DOHH2 (cell line): ENCODE measurements around the gene PTCH1.

Source experiments
- H3F3A ChIP-seq: fragments of 200-600 bp; sonication (generic), shearing (Covaris generic); 2 replicates; pipeline ENCODE4 v1.6.0; 2016; ENCODE audit warnings: antibody characterized with exemption, mild to moderate bottlenecking; ENCODE audit not compliant: control insufficient read depth, insufficient read depth
- H3K27ac ChIP-seq: fragments of 200-600 bp; sonication (generic); 2 replicates; pipeline ENCODE4 v1.5.1; 2014; ENCODE audit warnings: low read depth, mild to moderate bottlenecking, low read length, moderate library complexity
- H3K27me3 ChIP-seq: fragments of 200-600 bp; sonication (generic); 2 replicates; pipeline ENCODE4 v1.6.1; 2014; ENCODE audit warnings: mild to moderate bottlenecking, low read length, mixed read lengths; ENCODE audit not compliant: control insufficient read depth
- H3K36me3 ChIP-seq: fragments of 200-600 bp; sonication (generic); 2 replicates; pipeline ENCODE4 v1.6.1; 2014; ENCODE audit warnings: mild to moderate bottlenecking, low read length, moderate library complexity, mixed read lengths; ENCODE audit not compliant: control insufficient read depth
- H3K4me1 ChIP-seq: fragments of 200-600 bp; sonication (generic); 2 replicates; pipeline ENCODE4 v1.6.1; 2014; ENCODE audit warnings: mild to moderate bottlenecking, low read length, mixed read lengths; ENCODE audit not compliant: control insufficient read depth
- H3K4me2 ChIP-seq: fragments of 200-600 bp; sonication (generic); 2 replicates; pipeline ENCODE4 v1.6.0; 2014; ENCODE audit warnings: mild to moderate bottlenecking, low read length, moderate library complexity
- H3K4me3 ChIP-seq: fragments of 200-600 bp; sonication (generic); 2 replicates; pipeline ENCODE4 v1.5.1; 2014; ENCODE audit warnings: mild to moderate bottlenecking, low read length, mixed read lengths
- H3K79me2 ChIP-seq: fragments of 200-600 bp; sonication (generic); 2 replicates; pipeline ENCODE4 v1.6.1; 2014; ENCODE audit warnings: mild to moderate bottlenecking, low read length, mixed read lengths; ENCODE audit not compliant: control insufficient read depth
- H3K9me2 ChIP-seq: fragments of 200-600 bp; sonication (generic); replicated peaks from 2 replicates; pipeline ENCODE4 v1.6.1; 2014; ENCODE audit warnings: mild to moderate bottlenecking, low read length, mixed read lengths; ENCODE audit not compliant: control insufficient read depth
- H3K9me3 ChIP-seq: fragments of 200-600 bp; sonication (generic); 2 replicates; pipeline ENCODE4 v1.6.1; 2014; ENCODE audit warnings: antibody characterized with exemption, low read length, mixed read lengths; ENCODE audit not compliant: control insufficient read depth, insufficient read depth
- H4K20me1 ChIP-seq: fragments of 200-600 bp; sonication (generic); 2 replicates; pipeline ENCODE4 v1.6.0; 2014; ENCODE audit warnings: low read depth, mild to moderate bottlenecking, antibody characterized with exemption, low read length, moderate library complexity; ENCODE audit not compliant: control insufficient read depth, insufficient read depth
- CTCF ChIP-seq: fragments of 200-600 bp; sonication (generic); IDR thresholded peaks from one replicate; pipeline ENCODE4 v1.5.1; 2014; ENCODE audit warnings: antibody characterized with exemption, mild to moderate bottlenecking, low read depth, low read length; ENCODE audit not compliant: poor library complexity, severe bottlenecking
- EZH2phosphoT487 ChIP-seq: fragments of 200-600 bp; sonication (generic); IDR thresholded peaks from 2 replicates; pipeline ENCODE4 v1.6.1; 2017; ENCODE audit warnings: borderline replicate concordance, mild to moderate bottlenecking, antibody characterized with exemption, low read length, moderate library complexity, mixed read lengths

Gene PTCH1

DNA sequence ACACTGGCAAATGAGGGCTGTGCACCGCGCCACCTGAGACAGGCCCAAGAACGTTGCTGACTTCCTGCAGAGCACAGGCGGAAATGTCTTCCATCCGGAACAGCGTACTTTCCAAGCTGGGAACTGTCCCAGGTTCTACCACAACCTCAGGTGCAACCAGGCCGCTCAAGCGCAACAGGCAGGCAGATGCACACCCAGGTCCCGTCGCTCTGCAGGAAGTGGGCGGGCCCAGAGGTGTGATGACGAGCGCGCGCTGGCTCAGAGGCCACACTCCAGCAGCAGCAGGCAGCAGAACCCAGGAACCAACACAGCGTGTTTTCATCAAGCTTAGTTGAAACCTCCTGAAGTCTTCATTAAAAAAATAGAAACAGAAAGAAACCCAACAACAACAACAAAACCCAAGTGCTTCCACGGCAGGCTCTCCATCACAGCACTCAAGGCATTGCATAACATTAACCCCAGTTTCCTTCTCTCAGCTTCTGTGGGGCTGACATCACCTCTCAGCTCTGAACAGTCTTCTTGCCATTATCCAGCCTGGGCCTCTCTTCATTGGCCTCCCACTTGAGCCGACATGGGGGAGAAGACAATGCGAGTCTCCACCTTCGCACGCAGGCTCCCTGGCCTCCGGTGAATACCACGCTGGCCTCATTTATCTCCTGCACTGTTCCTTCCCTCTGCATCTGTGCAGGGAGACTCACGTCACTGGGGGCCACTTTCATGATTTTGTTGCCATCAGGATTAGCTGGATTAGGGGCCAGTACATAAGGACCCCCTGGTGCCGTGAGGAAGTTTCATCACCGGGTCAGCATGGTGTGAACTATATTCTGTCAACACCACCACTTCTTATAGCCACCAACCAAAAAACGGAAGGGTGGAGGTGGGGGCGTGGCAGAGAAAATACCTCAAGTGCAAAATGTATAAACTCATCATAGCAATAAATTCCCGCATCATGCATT is 22.1 kb downstream of the PTCH1 start:
- H3K27me3 ChIP-seq: no peaks in the 10 kb centered on the region
- no peaks in the 10 kb centered on the region for H3K9me3 ChIP-seq
- peak overlapping the region; percentile 98 for H3K27ac ChIP-seq
- H3K4me1 ChIP-seq: peaks cover 83% of the 10 kb centered on the region
- H4K20me1 ChIP-seq: peaks cover 18% of the 10 kb centered on the region
- H3K4me2 ChIP-seq: peak overlapping the region; percentile 99
- peak overlapping the region; percentile 78 for H3K4me3 ChIP-seq
- H3K9me2 ChIP-seq: no peaks in the 10 kb centered on the region
- H3F3A ChIP-seq: peaks cover 32% of the 10 kb centered on the region
- H3K36me3 ChIP-seq: peaks cover 60% of the 10 kb centered on the region
- no peak for TF ChIP-seq EZH2phosphoT487
- TF ChIP-seq CTCF: no peak
- H3K79me2 ChIP-seq: peaks cover 89% of the 10 kb centered on the region

DNA sequence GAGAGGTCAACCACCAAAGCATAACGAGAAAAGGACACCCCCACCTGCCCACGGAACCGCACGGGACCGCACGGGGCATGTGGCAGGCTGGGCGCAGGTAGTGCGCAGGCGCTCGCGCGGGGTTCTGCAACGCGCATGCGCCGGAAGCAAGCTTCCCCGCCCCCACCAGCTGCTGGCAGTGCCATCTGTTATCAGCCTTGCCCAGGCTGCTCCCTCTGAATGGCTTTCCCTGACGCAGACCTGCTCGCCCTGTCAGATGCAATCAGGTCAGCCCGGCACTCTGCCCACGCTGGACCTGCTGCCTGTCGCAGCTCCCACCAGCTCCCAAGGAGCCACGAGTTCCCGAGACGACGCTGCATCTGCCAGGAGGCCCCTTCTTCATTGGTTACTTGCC is 22.8 kb downstream of the PTCH1 start:
- H3K9me3 ChIP-seq: no peaks in the 10 kb centered on the region
- H3F3A ChIP-seq: peaks cover 32% of the 10 kb centered on the region
- H3K4me1 ChIP-seq: peaks cover 78% of the 10 kb centered on the region
- H3K27me3 ChIP-seq: no peaks in the 10 kb centered on the region
- peak overlapping the region; percentile 78 for H3K4me3 ChIP-seq
- H3K36me3 ChIP-seq: peaks cover 58% of the 10 kb centered on the region
- peaks cover 89% of the 10 kb centered on the region for H3K79me2 ChIP-seq
- peaks cover 18% of the 10 kb centered on the region for H4K20me1 ChIP-seq
- H3K27ac ChIP-seq: peak overlapping the region; percentile 98
- no peak for TF ChIP-seq CTCF
- no peaks in the 10 kb centered on the region for H3K9me2 ChIP-seq
- peak overlapping the region; percentile 99 for H3K4me2 ChIP-seq

DNA sequence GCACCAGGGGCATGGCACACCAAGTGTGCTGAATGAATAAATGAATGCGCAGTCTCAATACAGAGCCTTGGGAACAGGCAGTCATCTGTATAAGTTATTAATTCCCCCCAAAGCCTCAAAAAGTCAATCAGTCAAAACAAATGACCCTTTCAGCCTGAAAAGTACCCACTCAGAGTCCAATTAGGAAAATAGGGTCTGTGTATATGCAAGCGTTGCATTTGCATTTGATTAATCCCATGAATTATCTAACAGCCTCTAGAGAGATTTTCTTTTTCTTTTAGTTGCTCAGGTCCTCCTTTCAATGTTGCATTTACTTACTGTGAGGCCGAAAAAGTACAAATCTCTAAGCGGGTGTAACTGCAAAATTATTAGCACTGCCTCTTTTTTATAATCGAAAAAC is 23.4 kb downstream of the PTCH1 start:
- Histone ChIP-seq H3K79me2 (peaks cover 89% of the 10 kb centered on the region), H3K27me3 (no peaks in the 10 kb centered on the region), H3K36me3 (peaks cover 53% of the 10 kb centered on the region), H3F3A (peaks cover 32% of the 10 kb centered on the region), H3K4me2 (peak overlapping the region; percentile 99), H4K20me1 (peaks cover 18% of the 10 kb centered on the region), H3K9me3 (no peaks in the 10 kb centered on the region), H3K9me2 (no peaks in the 10 kb centered on the region), H3K4me3 (peak overlapping the region; percentile 78), H3K27ac (peak overlapping the region; percentile 98), H3K4me1 (peaks cover 73% of the 10 kb centered on the region)
- TF ChIP-seq CTCF (no peak), EZH2phosphoT487 (no peak)
